HEK293T (cell line): ENCODE measurements around the gene C4orf46.

ENCODE experiments used
- ARNT ChIP-seq: fragments of 450-650 bp; IDR thresholded peaks from 2 replicates; pipeline ENCODE4 v1.6.1; 2017; ENCODE audit warnings: mild to moderate bottlenecking
- HDGF ChIP-seq: fragments of 450-650 bp; IDR thresholded peaks from 2 replicates; pipeline ENCODE4 v1.6.1; 2017; ENCODE audit warnings: antibody characterized with exemption, borderline replicate concordance

DNA sequence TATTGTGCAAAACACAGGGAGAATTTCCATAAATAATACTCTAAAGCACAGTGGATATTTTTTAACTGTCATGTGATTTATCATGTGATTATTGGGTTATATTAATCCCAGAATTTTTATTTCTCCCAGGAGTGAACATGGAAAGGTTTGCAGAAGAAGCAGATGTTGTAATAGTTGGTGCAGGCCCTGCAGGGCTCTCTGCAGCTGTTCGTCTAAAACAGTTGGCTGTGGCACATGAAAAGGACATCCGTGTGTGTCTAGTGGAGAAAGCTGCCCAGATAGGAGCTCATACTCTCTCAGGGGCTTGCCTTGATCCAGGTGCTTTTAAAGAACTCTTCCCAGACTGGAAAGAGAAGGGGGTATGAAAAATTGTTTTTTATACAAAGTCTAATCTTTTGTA, 10.4 kb upstream of the C4orf46 start:
- no peak for TF ChIP-seq ARNT
- no peak for TF ChIP-seq HDGF
